Right ventricle myocardium inferior (tissue), 1 donor: ENCODE results near the gene FMN2. TPM values are rescaled to one million over a fixed set of nuclear protein-coding genes. Genes with fewer than 3 reads are reported as not detected.
"Not testable (repeated sequence)": the region's sequence is repeated elsewhere in the genome, so short reads cannot be mapped to it uniquely, and the experiment has no call there.

Experiments used
- ATAC-seq: fragments of 200-7000 bp; cut with Tn5 transposase; one replicate; pipeline ENCODE4 v1.9.1; 2020; ENCODE audit warnings: mild to moderate bottlenecking, moderate library complexity
- DNase-seq: peaks from one replicate; pipeline ENCODE4 v3.0.0; 2021; ENCODE audit errors: missing footprints
- intact Hi-C: fragments of 100-400 bp; cut with DNase I; formaldehyde crosslinking; loops from one replicate; pipeline ENCODE4 v1.11.0; 2022
- total RNA-seq: library from RNA; stranded (reverse); fragmentation: NEBNext Ultra II Directional; extraction: Animal tissue kit (Norgen Biotek cat#: 25700); gene quantifications from one replicate; pipeline ENCODE4 v1.2.1, GENCODE V29; 2021
- donor health status: DM: no; HTN: yes; CAD: no; lungs with severe emphysema.

FMN2 gene
- total RNA-seq, 1 donor from 2014 or later: not detected

DNA sequence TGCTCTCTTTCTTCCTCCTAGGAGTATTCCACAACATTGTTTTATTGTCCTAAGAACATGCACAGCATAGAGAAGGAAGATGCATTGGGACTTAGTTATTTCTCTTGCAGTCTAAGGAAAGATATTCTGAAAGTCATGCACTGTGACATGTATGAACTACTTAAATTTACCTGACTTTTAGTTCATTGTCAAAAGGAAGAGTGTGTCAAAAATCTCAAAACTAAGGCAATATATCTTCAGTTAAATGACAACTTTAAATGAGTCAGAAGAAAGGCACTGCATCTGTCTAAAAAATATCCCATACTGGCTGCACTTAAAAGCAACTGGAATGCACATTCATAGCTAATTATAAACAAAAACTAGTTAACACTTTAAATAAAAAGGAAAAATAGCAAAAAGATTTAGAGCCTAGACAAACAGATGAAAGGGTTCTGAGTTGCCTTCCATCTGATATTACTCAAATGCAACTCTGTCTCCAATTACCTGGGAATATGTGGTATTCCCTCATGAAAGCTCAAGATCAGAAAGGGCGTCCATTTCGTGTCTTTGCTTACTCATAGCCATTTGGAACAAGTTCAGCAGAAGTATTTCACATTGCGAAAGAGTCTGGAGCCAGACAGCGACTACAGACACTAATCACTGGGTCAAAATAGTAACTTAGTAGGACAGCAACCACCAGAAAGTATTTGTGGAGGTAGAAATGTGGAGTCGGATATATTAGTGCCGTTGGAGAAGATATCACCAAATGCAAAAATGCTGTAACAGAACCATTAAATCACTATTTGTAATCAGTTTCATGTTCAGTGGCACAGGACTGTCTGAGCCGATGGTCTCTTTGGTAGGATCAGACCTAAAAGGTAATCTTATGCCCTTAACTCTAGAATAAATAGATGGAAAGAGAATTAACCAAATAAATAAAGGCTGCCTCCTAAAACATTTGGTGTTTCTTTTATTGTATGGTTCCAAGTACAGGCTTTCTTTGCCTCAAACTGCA lies 294.6 kb downstream of the FMN2 start:
- intact Hi-C loops: no loop called here
- no peak for DNase-seq
- ATAC-seq: no peak

GRCh38 chr1:240387051-240387450 lies 295.4 kb downstream of the FMN2 start:
- intact Hi-C loops: no loop called here
- no peak for ATAC-seq
- no peak for DNase-seq

DNA sequence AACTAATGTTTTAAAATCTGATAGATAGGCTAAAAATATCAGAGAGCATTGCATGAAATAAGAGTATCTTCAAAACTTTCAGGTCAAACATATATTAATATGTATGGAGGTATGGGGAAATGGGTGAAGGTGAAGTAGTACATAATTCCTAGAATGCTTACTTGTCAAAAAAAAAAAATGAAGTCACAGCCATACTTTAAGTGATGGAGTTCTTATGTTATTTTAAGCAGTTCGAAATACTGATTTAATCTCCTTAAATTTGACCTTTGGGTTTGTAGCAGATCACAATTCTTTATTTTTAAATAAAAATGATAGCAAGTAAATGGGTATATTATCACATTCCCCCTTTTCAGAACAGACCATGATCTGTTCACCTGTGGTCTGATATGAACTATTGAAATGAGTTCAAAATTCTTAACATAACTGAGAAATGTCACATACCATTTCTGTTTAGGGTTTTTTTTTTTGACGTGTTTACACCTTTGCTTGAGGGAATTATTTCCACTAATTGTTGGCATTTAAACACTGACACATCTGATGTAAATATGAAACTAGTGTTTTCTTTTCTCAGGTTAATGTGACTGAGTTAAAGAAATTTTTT lies 300.1 kb downstream of the FMN2 start:
- ATAC-seq (no peak), DNase-seq (no peak)
- intact Hi-C loops: no loop called here

- DNase-seq (no peak), ATAC-seq (no peak)
- intact Hi-C loops: no loop called here
Observed at GRCh38 chr1:240394353-240394752, 302.7 kb downstream of the FMN2 start.

- DNase-seq: no peak
- intact Hi-C loops: no loop called here
- ATAC-seq: no peak
Observed at GRCh38 chr1:240395336-240395735, 303.7 kb downstream of the FMN2 start.

DNA sequence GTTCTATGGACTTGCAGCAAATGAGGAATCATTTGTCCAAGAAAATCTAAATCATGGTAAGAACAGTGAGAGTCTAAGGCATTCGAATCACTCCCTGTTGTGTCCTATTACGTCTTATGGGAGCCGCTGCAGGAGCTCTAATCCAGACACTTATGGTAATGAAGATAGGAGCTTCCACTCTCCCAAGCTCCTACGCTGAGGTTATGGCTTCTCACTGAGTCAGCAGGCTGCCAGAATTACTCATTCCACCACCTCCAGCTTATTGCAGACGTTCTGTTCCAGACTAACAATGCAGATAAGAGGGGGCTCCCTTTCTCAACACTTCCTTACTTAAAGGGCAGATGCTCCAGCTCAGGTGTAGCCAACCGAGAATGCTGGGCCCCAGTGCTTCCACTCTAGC lies 307.7 kb downstream of the FMN2 start:
- no peak for ATAC-seq
- intact Hi-C loops: no loop called here
- no peak for DNase-seq

- DNase-seq (no peak), ATAC-seq (no peak)
- intact Hi-C loops: no loop called here
Observed at GRCh38 chr1:240401731-240402130, 310.0 kb downstream of the FMN2 start.

GRCh38 chr1:240402326-240402725 lies 310.6 kb downstream of the FMN2 start:
- no peak for DNase-seq
- ATAC-seq: no peak
- intact Hi-C loops: no loop called here

DNA sequence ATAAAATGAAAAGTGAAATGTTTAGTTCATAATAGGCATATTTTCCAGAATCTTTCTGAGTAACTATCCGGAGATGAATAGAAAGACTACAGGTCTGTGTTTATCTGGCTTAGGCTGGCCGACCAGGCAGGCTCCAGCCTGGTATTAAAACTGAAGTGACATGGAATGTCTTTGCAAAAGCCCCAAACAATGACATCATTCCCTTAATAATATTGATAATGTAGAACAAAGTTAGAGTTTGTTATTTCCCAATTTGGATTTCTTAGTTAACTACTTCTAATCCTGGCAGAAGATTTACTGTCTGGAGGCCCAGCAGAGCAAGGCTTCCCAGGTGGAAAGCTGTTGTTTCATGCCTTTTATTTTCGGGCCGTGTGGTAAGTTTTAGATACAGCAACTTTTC lies 312.6 kb downstream of the FMN2 start:
- intact Hi-C loops: no loop called here
- DNase-seq: no peak
- no peak for ATAC-seq

DNA sequence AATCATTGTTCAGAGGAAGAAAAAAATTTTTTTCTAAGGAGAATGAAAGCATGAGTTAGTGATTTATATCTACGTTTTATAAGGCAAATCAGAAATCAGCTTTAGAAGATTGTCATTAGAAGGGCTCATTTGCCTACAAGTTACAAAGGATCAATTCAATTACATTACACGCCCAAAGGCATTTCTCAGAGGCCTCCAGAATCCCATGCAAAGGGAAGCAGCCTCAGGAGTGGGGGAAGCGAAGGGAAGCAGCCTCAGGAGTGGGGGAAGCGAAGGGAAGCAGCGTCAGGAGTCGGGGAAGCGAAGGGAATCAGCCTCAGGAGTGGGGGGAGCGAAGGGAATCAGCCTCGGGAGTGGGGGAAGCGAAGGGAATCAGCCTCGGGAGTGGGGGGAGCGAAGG lies 314.1 kb downstream of the FMN2 start:
- no peak for ATAC-seq
- intact Hi-C loops: no loop called here

DNA sequence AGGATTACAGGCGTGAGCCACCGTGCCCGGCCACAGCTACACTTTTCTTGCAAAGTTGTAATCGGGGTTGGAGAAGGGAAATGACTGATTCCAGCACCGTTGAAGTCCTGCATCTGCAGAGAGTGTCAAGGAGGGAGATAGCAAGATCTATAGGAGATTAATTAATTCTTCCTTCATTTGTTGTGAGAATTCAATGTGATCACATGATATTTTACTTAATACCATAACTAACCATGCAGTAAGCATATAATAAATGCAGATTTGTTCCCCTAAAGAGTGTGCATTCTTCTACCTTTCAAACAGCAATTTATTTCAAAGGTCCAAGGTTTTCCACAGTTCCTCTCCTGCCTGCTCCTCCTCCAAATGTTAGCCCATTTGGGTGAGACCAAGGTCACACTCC lies 315.7 kb downstream of the FMN2 start:
- intact Hi-C loops: no loop called here
- DNase-seq: no peak
- no peak for ATAC-seq

More for the DNA sequence above, 314.1 kb downstream of the FMN2 start:
- DNase-seq: no peak

DNA sequence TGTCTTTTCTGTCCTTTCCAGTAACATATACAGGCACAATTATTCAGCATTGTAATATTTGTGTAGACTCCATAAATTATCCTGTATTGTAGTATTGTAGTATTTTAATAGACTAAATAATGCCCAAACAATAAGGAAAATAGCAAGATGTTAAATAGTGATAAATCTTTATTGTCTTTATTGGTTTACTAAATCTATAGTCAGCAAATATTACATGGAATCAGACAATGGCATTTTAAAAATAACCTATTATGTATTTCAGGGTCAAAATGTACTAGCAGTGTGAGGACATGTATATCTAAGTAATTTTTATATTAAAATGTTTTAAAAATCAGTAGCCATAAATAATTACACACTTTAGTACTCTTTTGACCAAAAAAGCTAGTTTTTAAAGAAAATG lies 317.9 kb downstream of the FMN2 start:
- DNase-seq (no peak), ATAC-seq (no peak)
- intact Hi-C loops: no loop called here

DNA sequence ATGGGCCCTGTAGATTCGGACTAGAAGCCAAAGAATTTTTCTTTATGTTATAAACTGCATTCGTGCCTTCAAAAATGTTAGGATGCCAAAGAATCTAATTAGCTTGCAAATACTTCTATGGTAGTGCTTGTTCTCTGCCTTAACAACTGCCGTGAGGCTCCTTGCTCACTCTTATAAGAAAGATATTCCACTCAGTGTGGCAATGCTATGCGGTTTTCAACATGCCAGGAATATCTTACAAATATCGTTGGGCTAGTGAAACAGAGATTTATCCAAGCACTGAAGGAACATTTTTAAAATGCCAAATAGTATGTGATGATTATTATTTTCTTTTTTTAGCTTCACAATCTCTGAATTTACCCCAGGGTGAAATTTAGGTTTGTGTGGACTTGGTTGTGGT lies 322.0 kb downstream of the FMN2 start:
- ATAC-seq: no peak
- intact Hi-C loops: no loop called here
- DNase-seq: no peak

- DNase-seq (no peak), ATAC-seq (no peak)
- intact Hi-C loops: no loop called here
Observed at GRCh38 chr1:240414237-240414636, 322.6 kb downstream of the FMN2 start.

DNA sequence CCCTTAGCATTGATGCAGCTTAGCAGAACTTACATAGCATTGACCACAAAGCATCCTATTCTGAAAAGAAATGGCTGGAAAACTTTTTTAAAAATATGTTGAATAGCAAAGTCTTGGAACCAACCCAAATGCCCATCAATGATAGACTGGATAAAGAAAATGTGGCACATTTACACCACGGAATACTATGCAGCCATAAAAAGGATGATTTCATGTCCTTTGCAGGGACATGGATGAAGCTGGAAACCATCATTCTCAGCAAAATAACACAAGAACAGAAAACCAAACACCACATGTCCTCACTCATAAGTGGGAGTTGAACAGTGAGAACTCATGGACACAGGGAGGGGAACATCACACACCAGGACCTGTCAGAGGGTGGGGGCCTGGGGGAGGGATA lies 323.3 kb downstream of the FMN2 start:
- intact Hi-C loops, ATAC-seq, DNase-seq: not testable (repeated sequence)

DNA sequence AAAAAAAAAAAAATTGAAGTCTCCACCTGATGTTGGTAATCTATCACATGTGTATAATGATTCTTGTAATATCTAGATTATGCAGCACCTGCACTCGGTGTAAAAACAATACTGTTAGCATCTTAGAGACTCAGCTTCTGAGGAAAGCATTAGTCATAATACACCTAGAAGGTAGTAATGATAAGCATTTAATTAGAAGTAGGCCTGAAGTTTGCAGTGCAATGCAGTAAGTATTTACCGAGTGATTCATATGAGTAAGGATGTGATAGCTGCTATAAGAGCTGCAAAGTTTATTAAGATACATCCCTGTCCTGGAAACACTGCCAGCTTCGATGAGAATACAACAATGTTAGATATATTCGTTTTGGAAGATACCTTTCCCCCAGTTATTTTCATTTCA lies 323.8 kb downstream of the FMN2 start:
- DNase-seq (no peak), ATAC-seq (no peak)
- intact Hi-C loops: no loop called here

- DNase-seq (no peak), ATAC-seq (no peak)
- intact Hi-C loops: no loop called here
Observed at GRCh38 chr1:240417317-240417716, 325.6 kb downstream of the FMN2 start.

GRCh38 chr1:240420766-240421165 lies 329.1 kb downstream of the FMN2 start:
- ATAC-seq (no peak), DNase-seq (no peak)
- intact Hi-C loops: no loop called here

- no peak for ATAC-seq
- no peak for DNase-seq
- intact Hi-C loops: no loop called here
Observed at GRCh38 chr1:240423246-240423924, 331.7 kb downstream of the FMN2 start.
